ENCODE results near the gene ATP8A1. TPM values are rescaled to one million over a fixed set of nuclear protein-coding genes. Genes with fewer than 3 reads are reported as not detected.
"Not testable (repeated sequence)": the region's sequence is repeated elsewhere in the genome, so short reads cannot be mapped to it uniquely, and the experiment has no call there.

Gene ATP8A1
- total RNA-seq, 1 experiment from 2014 or later, result 0.42 TPM

DNA sequence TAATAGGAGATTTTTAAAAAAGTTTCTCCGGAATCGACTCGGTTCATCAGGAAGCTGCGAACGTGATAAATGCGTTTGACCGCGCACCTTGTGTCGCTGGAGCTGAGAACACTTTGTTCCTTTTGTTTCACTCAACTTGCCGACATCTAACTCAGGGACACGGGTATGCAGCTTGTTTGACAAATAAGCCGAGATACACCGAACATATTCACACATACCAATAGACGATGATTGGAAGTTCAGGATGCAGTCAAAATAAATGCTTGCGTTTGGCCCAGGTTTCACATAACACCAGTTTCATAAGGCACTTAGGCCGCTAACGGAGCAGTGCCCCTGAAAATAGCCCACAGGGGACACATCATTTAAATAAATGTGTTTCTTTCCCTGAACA is 260.5 kb downstream of the ATP8A1 start:
- Histone ChIP-seq H3K9me3 (replicated peaks) (no peaks in the 10 kb centered on the region), H3K4me1 (replicated peaks) (no peaks in the 10 kb centered on the region; the same call in 1 of the 2 replicates), H3K4me3 (no peak overlapping the region), H3K27ac (no peak overlapping the region), H3K36me3 (no peaks in the 10 kb centered on the region), H3K27me3 (replicated peaks) (peaks cover 4% of the 10 kb centered on the region; the same call in 1 of the 2 replicates)
- no peak for DNase-seq (ENCODE audit: low read depth in 1 of 2, low spot score in 2 of 2)

- Histone ChIP-seq H3K27me3 (replicated peaks) (peaks cover 4% of the 10 kb centered on the region; the same call in 1 of the 2 replicates), H3K4me1 (replicated peaks) (no peaks in the 10 kb centered on the region; the same call in 1 of the 2 replicates), H3K27ac (no peak overlapping the region), H3K36me3 (no peaks in the 10 kb centered on the region), H3K9me3 (replicated peaks) (no peaks in the 10 kb centered on the region), H3K4me3 (no peak overlapping the region)
- DNase-seq (ENCODE audit: low read depth in 1 of 2, low spot score in 2 of 2), result no peak
Observed at GRCh38 chr4:42395595-42395994, 261.3 kb downstream of the ATP8A1 start.

- Histone ChIP-seq H3K36me3 (no peaks in the 10 kb centered on the region), H3K27me3 (replicated peaks) (peaks cover 4% of the 10 kb centered on the region; the same call in 1 of the 2 replicates), H3K9me3 (replicated peaks) (no peaks in the 10 kb centered on the region), H3K4me1 (replicated peaks) (no peaks in the 10 kb centered on the region), H3K27ac (no peak overlapping the region), H3K4me3 (no peak overlapping the region)
- DNase-seq (ENCODE audit: low read depth in 1 of 2, low spot score in 2 of 2), result no peak
Observed at GRCh38 chr4:42392436-42392835, 264.5 kb downstream of the ATP8A1 start.

DNA sequence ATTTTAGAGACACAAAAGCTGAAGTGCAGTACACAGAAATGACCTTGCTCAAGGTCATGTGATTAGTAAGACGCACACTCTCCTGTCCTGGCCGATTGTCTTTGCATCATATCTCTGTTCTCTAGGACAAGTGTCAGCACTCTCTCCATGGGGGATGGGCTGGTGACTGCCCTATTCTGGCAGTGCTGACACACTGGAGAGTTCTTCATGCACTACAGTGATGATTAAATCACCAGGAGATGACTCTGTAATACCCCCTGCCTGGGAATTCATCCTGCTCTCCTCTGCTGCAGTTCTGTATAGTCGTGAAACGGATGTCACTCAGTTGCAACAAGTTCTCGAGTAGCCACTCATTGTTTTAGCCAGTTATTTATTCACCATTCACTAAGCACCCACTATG is 264.9 kb downstream of the ATP8A1 start:
- H3K27ac ChIP-seq, result no peak overlapping the region
- DNase-seq (ENCODE audit: low read depth in 1 of 2, low spot score in 2 of 2), result no peak
- no peaks in the 10 kb centered on the region for H3K36me3 ChIP-seq
- peaks cover 1% of the 10 kb centered on the region; the same call in 1 of the 2 replicates for H3K27me3 ChIP-seq (replicated peaks)
- no peaks in the 10 kb centered on the region for H3K9me3 ChIP-seq (replicated peaks)
- no peaks in the 10 kb centered on the region for H3K4me1 ChIP-seq (replicated peaks)
- H3K4me3 ChIP-seq, result no peak overlapping the region

- no peaks in the 10 kb centered on the region for H3K36me3 ChIP-seq
- H3K27ac ChIP-seq, result no peak overlapping the region
- H3K27me3 ChIP-seq (replicated peaks), result no peaks in the 10 kb centered on the region
- H3K4me3 ChIP-seq, result no peak overlapping the region
- no peaks in the 10 kb centered on the region for H3K9me3 ChIP-seq (replicated peaks)
- DNase-seq (ENCODE audit: low read depth in 1 of 2, low spot score in 2 of 2), result no peak
- no peaks in the 10 kb centered on the region for H3K4me1 ChIP-seq (replicated peaks)
Observed at GRCh38 chr4:42391355-42391664, 265.6 kb downstream of the ATP8A1 start.

DNA sequence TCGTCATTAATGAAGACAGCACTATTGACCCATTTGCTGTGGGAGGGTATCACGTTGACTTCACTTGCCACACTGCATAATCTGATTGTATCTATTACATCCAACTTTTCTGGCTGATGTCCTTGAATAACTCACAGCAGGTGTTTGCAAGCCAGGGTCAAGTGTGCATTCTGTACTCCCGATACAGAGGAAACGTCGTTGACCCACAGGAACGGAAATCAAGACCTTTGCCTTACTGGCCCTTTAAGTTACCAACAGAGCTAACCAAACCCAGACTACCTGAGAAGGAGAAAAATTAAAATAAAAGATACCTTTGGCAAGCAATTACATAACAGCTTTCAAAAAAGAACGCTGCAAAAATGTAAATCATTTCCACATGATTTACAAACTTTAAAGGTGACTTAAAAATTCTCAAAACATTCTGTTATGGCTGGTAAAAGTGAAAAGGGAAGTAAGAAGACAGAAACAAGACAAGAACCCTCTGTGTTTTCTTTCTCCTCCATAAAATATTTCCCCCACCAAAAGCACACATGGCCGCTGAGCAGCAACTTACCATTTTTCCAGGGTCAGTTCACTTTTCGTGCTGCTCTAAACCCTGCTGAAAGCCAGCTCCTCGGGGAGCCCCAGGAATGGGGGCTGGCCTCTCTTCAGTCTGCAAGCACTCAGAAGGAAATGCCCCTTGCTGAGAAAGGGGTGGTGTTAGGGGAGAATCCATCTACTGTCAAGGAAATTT is 266.1 kb downstream of the ATP8A1 start:
- Histone ChIP-seq H3K4me1 (replicated peaks) (no peaks in the 10 kb centered on the region), H3K27me3 (replicated peaks) (no peaks in the 10 kb centered on the region), H3K36me3 (no peaks in the 10 kb centered on the region), H3K9me3 (replicated peaks) (no peaks in the 10 kb centered on the region), H3K4me3 (no peak overlapping the region), H3K27ac (no peak overlapping the region)
- DNase-seq (ENCODE audit: low read depth in 1 of 2, low spot score in 2 of 2), result no peak

GRCh38 chr4:42385516-42385915 is 271.4 kb downstream of the ATP8A1 start:
- H3K27me3 ChIP-seq (replicated peaks), result no peaks in the 10 kb centered on the region
- DNase-seq (ENCODE audit: low read depth in 1 of 2, low spot score in 2 of 2), result no peak
- no peak overlapping the region for H3K4me3 ChIP-seq
- no peaks in the 10 kb centered on the region for H3K36me3 ChIP-seq
- no peaks in the 10 kb centered on the region for H3K4me1 ChIP-seq (replicated peaks)
- no peak overlapping the region for H3K27ac ChIP-seq
- no peaks in the 10 kb centered on the region for H3K9me3 ChIP-seq (replicated peaks)

- Histone ChIP-seq H3K27ac (no peak overlapping the region), H3K36me3 (no peaks in the 10 kb centered on the region), H3K4me1 (replicated peaks) (no peaks in the 10 kb centered on the region), H3K27me3 (replicated peaks) (no peaks in the 10 kb centered on the region), H3K9me3 (replicated peaks) (no peaks in the 10 kb centered on the region), H3K4me3 (no peak overlapping the region)
- DNase-seq (ENCODE audit: low read depth in 1 of 2, low spot score in 2 of 2), result no peak
Observed at GRCh38 chr4:42381666-42382065, 275.2 kb downstream of the ATP8A1 start.

GRCh38 chr4:42377497-42377896 is 279.4 kb downstream of the ATP8A1 start:
- Histone ChIP-seq H3K27ac (no peak overlapping the region), H3K4me3 (no peak overlapping the region), H3K36me3 (no peaks in the 10 kb centered on the region)

DNA sequence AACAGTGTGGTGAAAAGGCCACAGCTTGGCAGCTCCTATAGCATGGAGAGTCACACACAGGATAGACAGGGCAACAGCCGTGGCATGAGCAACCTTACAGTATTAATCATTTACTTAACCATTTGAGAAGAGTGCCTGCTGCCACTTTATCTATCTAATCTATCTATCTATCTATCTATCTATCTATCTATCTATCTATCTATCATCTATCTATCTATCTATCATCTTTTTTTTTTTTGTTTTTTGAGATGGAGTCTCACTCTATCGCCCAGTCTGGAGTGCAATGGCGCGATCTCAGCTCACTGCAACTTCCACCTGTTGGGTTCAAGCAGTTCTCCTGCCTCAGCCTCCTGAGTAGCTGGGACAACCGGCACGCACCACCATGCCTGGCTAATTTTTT is 284.6 kb downstream of the ATP8A1 start:
- not testable (repeated sequence) for H3K4me1 ChIP-seq (replicated peaks); H3K27ac ChIP-seq; H3K4me3 ChIP-seq; H3K27me3 ChIP-seq (replicated peaks); H3K9me3 ChIP-seq (replicated peaks); DNase-seq (ENCODE audit: low read depth in 1 of 2, low spot score in 2 of 2); H3K36me3 ChIP-seq

More at GRCh38 chr4:42377497-42377896, 279.4 kb downstream of the ATP8A1 start:
- DNase-seq (ENCODE audit: low read depth in 1 of 2, low spot score in 2 of 2), result no peak
- no peaks in the 10 kb centered on the region for H3K9me3 ChIP-seq (replicated peaks)
- no peaks in the 10 kb centered on the region for H3K27me3 ChIP-seq (replicated peaks)
- H3K4me1 ChIP-seq (replicated peaks), result no peaks in the 10 kb centered on the region

DNA sequence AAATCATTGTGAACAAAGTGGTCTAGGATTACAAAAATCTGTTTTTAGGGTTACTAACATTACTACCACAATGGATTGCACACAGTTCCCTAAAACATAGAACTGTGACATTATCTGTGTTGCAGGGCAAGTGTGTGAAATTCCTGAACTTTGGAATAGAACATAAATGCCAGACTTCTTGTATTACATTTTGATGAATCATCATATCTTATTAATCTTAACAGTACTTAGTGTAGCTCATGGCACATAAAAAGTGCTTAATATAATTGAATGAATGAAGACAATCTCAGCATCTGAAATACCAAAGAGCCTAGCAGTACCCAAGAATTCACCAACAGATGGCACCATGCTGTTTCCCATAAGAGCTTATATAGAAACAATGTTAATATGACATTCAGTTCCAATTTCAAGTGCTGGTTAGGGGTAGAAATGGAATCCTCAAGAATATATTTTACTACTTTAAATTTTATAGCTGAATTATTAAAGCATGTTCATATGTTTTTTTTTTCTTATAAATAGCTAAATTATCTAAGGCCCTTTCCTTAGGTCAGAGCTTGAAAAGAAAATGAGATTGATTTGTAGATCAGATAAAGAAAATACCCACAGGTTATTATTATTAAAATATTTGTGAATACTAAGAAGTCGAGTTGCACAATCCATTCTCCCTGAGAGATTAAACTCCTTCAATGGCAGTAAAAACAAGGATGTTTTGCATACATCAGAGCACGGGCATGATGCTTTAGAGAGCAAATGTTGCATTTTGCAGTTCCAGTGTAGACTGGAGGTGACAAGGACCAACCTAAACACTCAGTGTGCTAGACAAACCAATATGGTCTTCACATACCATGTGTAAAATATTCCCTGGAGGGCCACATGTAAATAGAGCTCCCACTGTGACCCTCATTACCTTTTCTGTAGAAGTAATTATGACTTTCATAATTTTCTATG is 285.3 kb downstream of the ATP8A1 start:
- DNase-seq (ENCODE audit: low read depth in 1 of 2, low spot score in 2 of 2), result no peak
- Histone ChIP-seq H3K36me3 (no peaks in the 10 kb centered on the region), H3K9me3 (replicated peaks) (no peaks in the 10 kb centered on the region), H3K27ac (no peak overlapping the region), H3K4me1 (replicated peaks) (no peaks in the 10 kb centered on the region), H3K27me3 (replicated peaks) (no peaks in the 10 kb centered on the region), H3K4me3 (no peak overlapping the region)

GRCh38 chr4:42369489-42369888 is 287.4 kb downstream of the ATP8A1 start:
- Histone ChIP-seq H3K36me3 (no peaks in the 10 kb centered on the region), H3K27me3 (replicated peaks) (no peaks in the 10 kb centered on the region), H3K9me3 (replicated peaks) (no peaks in the 10 kb centered on the region), H3K4me1 (replicated peaks) (no peaks in the 10 kb centered on the region), H3K27ac (no peak overlapping the region), H3K4me3 (no peak overlapping the region)
- DNase-seq (ENCODE audit: low read depth in 1 of 2, low spot score in 2 of 2), result no peak

DNA sequence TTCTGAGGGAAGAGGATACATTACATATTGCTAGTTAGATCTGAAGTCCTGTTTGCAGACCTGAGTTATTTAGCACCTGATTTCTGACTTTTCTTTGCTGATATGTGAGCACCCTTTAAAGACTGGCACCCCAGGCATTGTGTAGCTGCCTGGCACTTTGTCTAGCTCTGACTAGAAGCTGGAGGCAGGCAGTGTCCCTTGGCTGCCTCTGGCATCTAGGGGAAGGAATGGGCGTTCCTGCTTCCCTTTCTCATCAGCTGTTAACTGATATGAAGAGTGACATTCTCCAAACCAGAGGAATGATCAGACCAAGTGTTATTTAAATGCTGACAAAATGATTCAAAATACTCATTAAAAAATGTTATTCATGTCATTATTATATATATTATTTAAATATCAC is 289.9 kb downstream of the ATP8A1 start:
- H3K36me3 ChIP-seq, result no peaks in the 10 kb centered on the region
- H3K27ac ChIP-seq, result no peak overlapping the region
- no peak overlapping the region for H3K4me3 ChIP-seq
- no peaks in the 10 kb centered on the region for H3K27me3 ChIP-seq (replicated peaks)
- no peaks in the 10 kb centered on the region for H3K9me3 ChIP-seq (replicated peaks)
- no peak for DNase-seq (ENCODE audit: low read depth in 1 of 2, low spot score in 2 of 2)
- H3K4me1 ChIP-seq (replicated peaks), result no peaks in the 10 kb centered on the region

Data from SJSA1 (cell line).